SIG-M5 (cell line): ENCODE measurements around the gene DROSHA.
"Not testable (repeated sequence)": the region's sequence is repeated elsewhere in the genome, so short reads cannot be mapped to it uniquely, and the experiment has no call there.

Source experiments
- DNase-seq: peaks from one replicate; lab custom pipeline; 2025; lab: John Stamatoyannopoulos, UW

Gene DROSHA

GRCh38 chr5:31416547-31416946 is 115.3 kb downstream of the DROSHA start:
- no peak for DNase-seq

- DNase-seq, result no peak
These were observed 115.9 kb downstream of the DROSHA start for GRCh38 chr5:31415960-31416359.

GRCh38 chr5:31415009-31415923 is 116.6 kb downstream of the DROSHA start:
- no peak for DNase-seq

GRCh38 chr5:31413030-31413812 is 118.7 kb downstream of the DROSHA start:
- DNase-seq, result no peak

- no peak for DNase-seq
These were observed 119.6 kb downstream of the DROSHA start for GRCh38 chr5:31412324-31412723.

- no peak for DNase-seq
These were observed 121.8 kb downstream of the DROSHA start for GRCh38 chr5:31410089-31410488.

- no peak for DNase-seq
These were observed 123.1 kb downstream of the DROSHA start for GRCh38 chr5:31408814-31409213.

GRCh38 chr5:31407921-31408693 is 123.8 kb downstream of the DROSHA start:
- no peak for DNase-seq

GRCh38 chr5:31404325-31404724 is 127.6 kb downstream of the DROSHA start:
- DNase-seq, result no peak

GRCh38 chr5:31401691-31402090 is 130.2 kb downstream of the DROSHA start:
- DNase-seq, result no peak

GRCh38 chr5:31397926-31398557 is 133.9 kb downstream of the DROSHA start:
- no peak for DNase-seq

- DNase-seq, result no peak
These were observed 135.1 kb downstream of the DROSHA start for GRCh38 chr5:31396611-31397295.

- DNase-seq, result not testable (repeated sequence)
These were observed 136.3 kb downstream of the DROSHA start for GRCh38 chr5:31395450-31396045.

- no peak for DNase-seq
These were observed 138.8 kb downstream of the DROSHA start for GRCh38 chr5:31393126-31393525.

- DNase-seq, result no peak
These were observed 139.8 kb downstream of the DROSHA start for GRCh38 chr5:31392061-31392460.

- no peak for DNase-seq
These were observed 141.6 kb downstream of the DROSHA start for GRCh38 chr5:31390256-31390655.

GRCh38 chr5:31385774-31386537 is 145.9 kb downstream of the DROSHA start:
- DNase-seq, result no peak

GRCh38 chr5:31383734-31384133 is 148.2 kb downstream of the DROSHA start:
- no peak for DNase-seq

GRCh38 chr5:31382051-31382878 is 149.6 kb downstream of the DROSHA start:
- DNase-seq, result no peak
